Measurements from ENCODE around the gene RXRB. TPM values are rescaled to one million over a fixed set of nuclear protein-coding genes. Genes with fewer than 3 reads are reported as not detected.

RXRB gene
- total and polyA plus RNA-seq, 10 of the 15 experiments (the other 5 are each of a cell fraction or from before 2014, with no cell fraction given) = 0.71 to 35.0 (median 20.4) TPM

DNA sequence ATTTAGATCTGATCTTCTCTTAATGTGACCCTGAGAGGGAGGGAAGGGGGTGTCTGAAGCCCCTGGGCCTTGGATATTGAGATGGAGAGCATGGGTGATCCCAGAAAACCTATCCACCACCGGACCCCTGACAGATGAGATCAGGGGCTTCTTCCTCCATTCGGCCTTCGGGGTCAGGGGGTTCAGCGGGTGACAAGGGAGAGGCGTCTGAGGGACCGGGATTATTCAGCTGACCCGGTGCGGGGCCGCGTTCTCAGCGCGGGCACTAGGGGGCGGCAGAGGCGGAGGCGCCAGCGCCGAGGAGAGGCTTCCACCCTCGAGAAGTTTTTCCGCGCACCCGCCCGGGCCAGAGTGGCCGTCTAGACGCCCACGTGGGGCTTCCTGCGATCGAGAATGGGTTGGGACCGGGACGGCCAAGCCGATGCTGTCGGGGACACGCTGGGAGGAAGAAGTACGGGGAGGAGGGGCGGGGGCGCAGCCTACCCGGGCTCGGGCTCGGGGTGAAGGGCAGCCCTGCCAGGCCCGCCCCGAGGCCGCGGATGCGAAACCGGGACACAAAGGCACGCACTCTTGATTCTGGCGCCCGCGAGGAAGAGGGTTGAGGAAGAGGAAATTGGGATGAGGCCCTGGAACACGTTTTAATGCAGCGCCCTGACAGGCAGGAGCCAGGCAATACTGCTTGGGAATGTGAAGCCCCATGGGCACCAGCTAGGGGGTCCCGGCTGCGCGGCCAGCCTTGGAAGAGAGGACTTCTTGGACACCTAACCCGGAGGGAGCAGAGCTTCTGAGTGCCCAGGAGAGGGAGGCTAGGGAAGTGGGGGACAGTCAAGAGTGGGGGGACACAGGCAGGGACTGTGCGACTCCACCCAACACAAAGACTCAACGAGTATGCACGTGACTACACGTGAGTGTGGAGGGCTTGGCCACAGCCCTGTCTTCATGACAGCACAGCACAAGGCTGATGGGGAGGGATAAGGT lies 38.8 kb downstream of the RXRB start (continued):
- no peak for TF ChIP-seq MEF2B (IDR thresholded peaks at IDR 0.05; ENCODE audit: partially characterized antibody, poor library complexity, severe bottlenecking)

DNA sequence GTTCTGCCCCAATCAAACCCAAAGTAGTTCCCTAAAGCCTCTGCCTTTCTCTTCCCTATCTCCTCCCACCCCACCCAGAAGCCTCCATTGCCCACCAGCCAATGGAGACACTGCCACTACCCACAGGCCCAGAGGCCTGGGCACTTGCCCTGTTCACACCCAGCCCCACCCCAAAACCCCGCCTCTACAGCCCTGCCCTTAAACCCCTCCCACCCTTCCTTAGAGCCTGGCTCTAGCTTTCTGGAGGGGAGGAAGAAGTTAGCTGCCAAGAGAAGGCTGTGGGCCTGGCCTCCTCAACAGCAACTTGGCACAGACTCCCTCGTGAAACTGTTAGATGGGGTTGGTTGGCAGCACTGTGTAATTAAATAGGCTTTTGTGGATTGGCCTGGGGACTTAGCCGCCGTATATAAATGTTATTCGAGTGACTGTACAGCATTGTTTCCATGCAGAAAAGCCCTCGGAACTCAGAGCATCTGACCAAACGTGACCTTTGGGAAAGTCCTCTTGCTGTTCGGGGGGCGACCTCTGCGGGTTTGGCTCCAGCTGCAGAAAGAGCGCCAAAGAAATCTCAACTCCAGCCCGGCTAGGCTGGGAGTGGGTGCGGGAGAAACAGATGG lies 39.6 kb downstream of the RXRB start:
- ChIA-PET RAD21 (ENCODE audit: unreplicated experiment) (interaction anchor here (0.6 to 5.3 kb wide), 8 partner anchors 11 to 161 kb away, joined by 3 to 27 read pairs (median 4); partner anchors contain the start of gene B3GALT4), CTCF (interaction anchor here (0.5 to 9.5 kb wide), 16 partner anchors 7 to 88 kb away, joined by 3 to 80 read pairs (median 4); partner anchors contain the start of gene HLA-DPA1), SMC1A (ENCODE audit: uncharacterized antibody, unreplicated experiment) (interaction anchor here (0.7 to 4.3 kb wide), 7 partner anchors 12 to 152 kb away, joined by 3 to 27 read pairs (median 4); no protein-coding TSS in a partner anchor), POLR2A (interaction anchor here (0.6 to 1.2 kb wide), 2 partner anchors 88 to 220 kb away, joined by 3 read pairs; no protein-coding TSS in a partner anchor)
- no peaks in the 10 kb centered on the region for H3K9me3 ChIP-seq (replicated peaks; ENCODE audit: control insufficient read depth, insufficient read depth, low read length)
- H3K4me3 ChIP-seq = no peak overlapping the region
- TF ChIP-seq RFX5 (IDR thresholded peaks at IDR 0.05; ENCODE audit: low read depth, low read length) (no peak), ZNF207 (IDR thresholded peaks at IDR 0.05; ENCODE audit: borderline replicate concordance) (no peak), MTA3 (IDR thresholded peaks at IDR 0.05; ENCODE audit: borderline replicate concordance, low read length) (no peak), JUND (IDR thresholded peaks at IDR 0.05; ENCODE audit: low read depth, low read length) (no peak), RCOR1 (conservative IDR thresholded peaks at IDR 0.05; ENCODE audit: low read depth, low read length) (no peak)
- TF ChIP-seq, protein P1, sequence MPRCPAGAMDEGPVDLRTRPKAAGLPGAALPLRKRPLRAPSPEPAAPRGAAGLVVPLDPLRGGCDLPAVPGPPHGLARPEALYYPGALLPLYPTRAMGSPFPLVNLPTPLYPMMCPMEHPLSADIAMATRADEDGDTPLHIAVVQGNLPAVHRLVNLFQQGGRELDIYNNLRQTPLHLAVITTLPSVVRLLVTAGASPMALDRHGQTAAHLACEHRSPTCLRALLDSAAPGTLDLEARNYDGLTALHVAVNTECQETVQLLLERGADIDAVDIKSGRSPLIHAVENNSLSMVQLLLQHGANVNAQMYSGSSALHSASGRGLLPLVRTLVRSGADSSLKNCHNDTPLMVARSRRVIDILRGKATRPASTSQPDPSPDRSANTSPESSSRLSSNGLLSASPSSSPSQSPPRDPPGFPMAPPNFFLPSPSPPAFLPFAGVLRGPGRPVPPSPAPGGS (IDR thresholded peaks at IDR 0.05; ENCODE audit: borderline replicate concordance, insufficient read depth, low read depth, low read length, poor library complexity, severe bottlenecking) = no peak
- TF ChIP-seq, protein P2, sequence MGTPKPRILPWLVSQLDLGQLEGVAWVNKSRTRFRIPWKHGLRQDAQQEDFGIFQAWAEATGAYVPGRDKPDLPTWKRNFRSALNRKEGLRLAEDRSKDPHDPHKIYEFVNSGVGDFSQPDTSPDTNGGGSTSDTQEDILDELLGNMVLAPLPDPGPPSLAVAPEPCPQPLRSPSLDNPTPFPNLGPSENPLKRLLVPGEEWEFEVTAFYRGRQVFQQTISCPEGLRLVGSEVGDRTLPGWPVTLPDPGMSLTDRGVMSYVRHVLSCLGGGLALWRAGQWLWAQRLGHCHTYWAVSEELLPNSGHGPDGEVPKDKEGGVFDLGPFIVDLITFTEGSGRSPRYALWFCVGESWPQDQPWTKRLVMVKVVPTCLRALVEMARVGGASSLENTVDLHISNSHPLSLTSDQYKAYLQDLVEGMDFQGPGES (IDR thresholded peaks at IDR 0.05) = no peak
- DNase-seq (ENCODE audit: low read depth, low spot score) (no peak), ATAC-seq (peak; percentile 59), FAIRE-seq (no peak)
- H2AFZ ChIP-seq (ENCODE audit: control insufficient read depth, low read depth, low read length) = no peak overlapping the region
- H3K36me3 ChIP-seq (ENCODE audit: control insufficient read depth in 2 of 2, insufficient read depth in 2 of 2, low read length in 1 of 2) = no peaks in the 10 kb centered on the region
- H3K4me2 ChIP-seq (ENCODE audit: control insufficient read depth, insufficient read depth) = peak overlapping the region; percentile 95
- H4K20me1 ChIP-seq (ENCODE audit: control insufficient read depth, insufficient read depth) = no peaks in the 10 kb centered on the region
- H3K27me3 ChIP-seq (replicated peaks in 1 of 2; ENCODE audit: control insufficient read depth in 2 of 2, insufficient read depth in 2 of 2, low read length in 1 of 2) = no peaks in the 10 kb centered on the region
- no TSS peak for BruUV-seq (replicated peaks)
- 35% methylated on average over 13 of the region's 13 CpGs for WGBS (ENCODE audit: insufficient coverage, insufficient replicate concordance, low lambda C conversion rate, missing lambda C conversion rate)
- in situ Hi-C loops (cut with MboI) = no loop called here
- H3K79me2 ChIP-seq (ENCODE audit: control insufficient read depth, insufficient read depth, low read length) = no peaks in the 10 kb centered on the region
- no peak overlapping the region for H3K27ac ChIP-seq (ENCODE audit: control insufficient read depth, insufficient read depth)
- intact Hi-C loops (cut with micrococcal nuclease; ENCODE audit: unreplicated experiment) = loop anchor here (1.0 kb wide), 2 partner anchors 36 to 87 kb away; no protein-coding TSS in a partner anchor
- peaks cover 4% of the 10 kb centered on the region for H3K4me1 ChIP-seq (ENCODE audit: control insufficient read depth, insufficient read depth, low read length)
- H3K9ac ChIP-seq (ENCODE audit: control insufficient read depth, insufficient read depth, low read length) = no peak overlapping the region

Data from GM12878 (cell line).